Heart right ventricle (tissue), 16 donors: ENCODE data around the gene TTC4. TPM values are rescaled to one million over a fixed set of nuclear protein-coding genes. Genes with fewer than 3 reads are reported as not detected.

Experiments used
- ATAC-seq, 8 donors: fragments of 200-7000 bp; cut with Tn5 transposase; one replicate each; pipeline ENCODE4 v1.9.1; 2020; ENCODE audit warnings: mild to moderate bottlenecking in 8 of 8, moderate library complexity in 8 of 8, moderate number of reproducible peaks in 1 of 8
- DNase-seq, 2 donors: peaks; one replicate each; pipeline ENCODE4 v3.0.0-alpha.2; 2020
- H3K27ac ChIP-seq, 10 donors: fragments of 200-600 bp; sonication (generic) in 2 of 10; one replicate each; pipeline versions ENCODE4 v1.5.0 to v1.8.0; 2020 to 2022; ENCODE audit warnings: mild to moderate bottlenecking in 3 of 10
- H3K27me3 ChIP-seq, 7 donors: fragments of 200-600 bp; one replicate each; pipeline ENCODE4 v1.8.0; 2021 to 2022; ENCODE audit warnings: mild to moderate bottlenecking in 2 of 7
- H3K36me3 ChIP-seq, 9 donors: fragments of 200-600 bp; sonication (generic) in 1 of 9; one replicate each; pipeline versions ENCODE4 v1.5.0 to v1.8.0; 2020 to 2022; ENCODE audit warnings: mild to moderate bottlenecking in 2 of 9
- H3K4me1 ChIP-seq, 9 donors: fragments of 200-600 bp; sonication (generic) in 1 of 9; one replicate each; pipeline versions ENCODE4 v1.5.0 to v1.8.0; 2020 to 2022; ENCODE audit warnings: mild to moderate bottlenecking in 4 of 9
- H3K4me3 ChIP-seq, 10 donors: fragments of 200-600 bp; sonication (generic) in 2 of 10; one replicate each; pipeline versions ENCODE4 v1.5.0 to v1.8.0; 2020 to 2022; ENCODE audit warnings: mild to moderate bottlenecking in 7 of 10, moderate library complexity in 2 of 10
- H3K9me3 ChIP-seq, 11 donors: fragments of 200-600 bp in 10 of 11; sonication (generic) in 2 of 11; one replicate each; pipeline versions ENCODE4 v1.5.0 to v1.8.0; 2013 to 2022; ENCODE audit warnings: mild to moderate bottlenecking in 2 of 11, control low read depth in 1 of 11, moderate library complexity in 1 of 11
- CTCF ChIP-seq, 9 donors: fragments of 200-600 bp; sonication (generic) in 2 of 9; IDR thresholded peaks; one replicate each; pipeline versions ENCODE4 v1.5.0 to v1.8.0; 2021 to 2022; ENCODE audit warnings: antibody characterized with exemption in 9 of 9, mild to moderate bottlenecking in 5 of 9, moderate library complexity in 1 of 9
- WGBS, 2 donors: extraction: QIAGEN DNeasy Blood & Tissue Kit; methylation state at CpG; one replicate each; pipeline ENCODE4 v1.1.7; 2013; ENCODE audit warnings: inconsistent platforms in 1 of 2; 5-methylcytosine and 5-hydroxymethylcytosine counted together
- intact Hi-C, 10 donors: fragments of 100-400 bp; cut with DNase I; formaldehyde crosslinking; loops; one replicate each; pipeline versions ENCODE4 v1.11.1 to v1.14.2; 2022
- polyA plus RNA-seq, 2 donors: library from polyadenylated mRNA; stranded (reverse); fragments of 200-250 nt; gene quantifications; one replicate each; pipeline ENCODE4 v1.2.3, GENCODE V29; 2013
- total RNA-seq, 10 donors: library from RNA; stranded (reverse); fragmentation: NEBNext Ultra II Directional in 3 of 10; extraction: Animal tissue kit (Norgen Biotek cat#: 25700) in 3 of 10; gene quantifications; one replicate each; pipeline versions ENCODE4 v1.2.1 to v1.2.4, GENCODE V29; 2021 to 2023
- donor health status: Arrhythmogenic right ventricular cardiomyopathy.
- donor health status: ischemic (EF 13 %, LVEDD 7.1; RV severe dilation, severe dysfunction).
- donor health status: healthy with polysubstance abuse.
- donor health status: DM: no; HTN: yes; CAD: no.
- donor health status: DM: no; HTN: no; CAD: no.
- donor health status: ischemic (EF 25% LVEDD 6.9; RV normal size, moderate dysfunction).
- donor health status: ischemic (EF 25% LVEDD 5.7; RV mildly dilated, moderate dysfunction).
- donor health status: healthy.
- donor health status: DM: yes; HTN: yes; CAD: no.
- donor health status: Ischemic cardiomyopathy.
- donor health status: ischemic (EF 35%, LVEDD 5.7; RV mildly dilated, moderate dysfunction).
- donor health status: nonischemic (EF 11% LVEDD 7.7; RV severe dilation, severe dysfunction).
- donor health status: DM: yes; HTN: yes; CAD: no.
- donor health status: PGD.
- donor health status: ischemic (EF 29% LVEDD 5.4; RV normal size, mild dysfunction).
- donor health status: nonischemic (EF 23%, LVEDD 6.1; RV moderate dilation, normal function).

TTC4 gene
- total and polyA plus RNA-seq, 12 donors = 12.0 to 20.9 (median 15.1) TPM

DNA sequence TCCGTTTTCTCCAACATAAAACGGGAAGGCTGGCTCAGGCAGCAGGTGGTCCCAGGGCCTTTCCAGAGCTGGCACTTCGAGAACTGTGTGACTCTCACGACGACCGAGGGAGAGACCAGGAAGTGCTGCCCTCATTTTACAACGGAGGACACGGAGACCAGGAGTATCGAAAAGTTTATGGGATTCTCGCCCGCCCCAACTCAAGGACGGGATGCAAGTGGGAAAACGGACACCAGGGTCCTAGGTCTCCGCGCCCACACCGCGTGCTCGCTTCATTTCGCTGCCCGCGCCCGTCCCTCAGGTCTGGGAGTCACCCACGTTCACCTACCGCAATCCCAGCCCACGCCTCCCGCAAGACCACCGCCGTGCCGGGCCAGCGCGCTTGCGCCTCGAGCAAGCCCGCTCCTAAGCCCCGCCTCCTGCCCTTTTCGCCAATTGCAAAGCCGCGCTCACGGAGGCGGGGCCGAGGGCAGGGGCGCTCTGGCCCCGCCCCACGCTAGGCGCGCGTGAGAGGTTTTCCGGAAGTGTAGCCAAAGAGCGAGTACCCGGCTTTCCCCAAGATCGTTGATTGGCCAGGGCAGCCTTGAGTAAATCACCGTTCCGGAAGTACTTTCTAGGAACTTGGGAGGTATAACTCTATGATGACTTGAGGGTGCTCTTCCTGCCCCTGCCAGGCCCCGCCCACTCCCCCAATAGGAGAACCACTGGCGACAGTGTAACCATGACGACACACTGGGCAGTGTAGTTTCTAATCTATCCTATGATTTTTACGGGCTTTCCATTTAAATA is 48.7 kb downstream of the TTC4 start, which contains the start of gene PARS2:
Gene PARS2 (minus strand): TSS at position 391 of the 789 bp plus-strand sequence. CDS start 5,362 bp downstream, outside the sequence.
- DNase-seq (peak; percentile 96 to 97), ATAC-seq (peak; percentile 98 to 100 (median 99))
- peak within 1 kb of the TSS; percentile 45 to 97 (median 78) for H3K4me3 ChIP-seq
- peak within 1 kb of the TSS in 9 of 10 donors; percentile 15 to 81 (median 69) for H3K27ac ChIP-seq
- intact Hi-C loops = no loop called here
- peaks cover 0 to under 1% (median 0%) of the 10 kb centered on the region in 9 donors for H3K36me3 ChIP-seq
- H3K9me3 ChIP-seq = no peaks in the 10 kb centered on the region
- peaks cover 0 to 19% (median 13%) of the 10 kb centered on the region in 9 donors for H3K4me1 ChIP-seq
- TF ChIP-seq CTCF (IDR thresholded peaks at IDR 0.05) = no peak
- WGBS, 2 donors = 0 to 1% methylated on average over 57 of the region's 57 CpGs
- H3K27me3 ChIP-seq = no peaks in the 10 kb centered on the region

DNA sequence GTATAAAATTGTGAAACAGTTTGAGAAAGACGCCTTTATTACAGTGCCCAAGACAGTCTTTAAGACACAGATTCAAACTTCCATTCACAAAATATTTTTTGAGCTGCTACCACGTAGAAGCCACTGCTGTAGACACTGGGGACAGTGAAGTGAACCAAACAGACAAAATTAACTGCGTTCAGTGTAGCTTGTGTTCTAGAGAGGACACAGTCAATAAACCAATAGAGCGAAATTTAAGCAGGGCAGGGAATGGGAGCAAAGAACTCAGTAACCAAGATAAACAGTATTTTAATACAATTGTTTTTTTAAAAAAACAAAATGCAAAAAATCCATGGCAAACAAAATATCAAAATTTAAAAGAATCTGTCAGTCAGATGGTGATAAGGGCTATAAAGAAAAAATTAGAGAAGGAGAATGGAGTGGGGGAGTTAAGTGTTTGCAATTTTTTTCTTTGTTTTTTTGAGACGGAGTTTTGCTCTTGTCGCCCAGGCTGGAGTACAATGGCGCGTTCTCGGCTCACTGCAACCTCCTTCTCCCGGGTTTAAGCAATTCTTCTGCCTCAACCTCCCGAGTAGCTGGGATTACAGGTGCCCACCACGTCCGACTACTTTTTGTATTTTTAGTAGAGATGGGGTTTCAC is 49.4 kb downstream of the TTC4 start:
- ATAC-seq = peak; percentile 2 to 31 (median 14)
- Histone ChIP-seq H3K27me3 (no peaks in the 10 kb centered on the region), H3K4me3 (peak overlapping the region in 9 of 10 donors; percentile 32 to 97 (median 78)), H3K36me3 (no peaks in the 10 kb centered on the region), H3K4me1 (peaks cover 0 to 19% (median 13%) of the 10 kb centered on the region in 9 donors), H3K9me3 (no peaks in the 10 kb centered on the region), H3K27ac (peak overlapping the region in 8 of 10 donors; percentile 15 to 73 (median 48))
- DNase-seq = no peak
- no peak for TF ChIP-seq CTCF (IDR thresholded peaks at IDR 0.05)
- 58 to 65% methylated on average over 13 of the region's 13 CpGs for WGBS, 2 donors
- intact Hi-C loops = no loop called here

DNA sequence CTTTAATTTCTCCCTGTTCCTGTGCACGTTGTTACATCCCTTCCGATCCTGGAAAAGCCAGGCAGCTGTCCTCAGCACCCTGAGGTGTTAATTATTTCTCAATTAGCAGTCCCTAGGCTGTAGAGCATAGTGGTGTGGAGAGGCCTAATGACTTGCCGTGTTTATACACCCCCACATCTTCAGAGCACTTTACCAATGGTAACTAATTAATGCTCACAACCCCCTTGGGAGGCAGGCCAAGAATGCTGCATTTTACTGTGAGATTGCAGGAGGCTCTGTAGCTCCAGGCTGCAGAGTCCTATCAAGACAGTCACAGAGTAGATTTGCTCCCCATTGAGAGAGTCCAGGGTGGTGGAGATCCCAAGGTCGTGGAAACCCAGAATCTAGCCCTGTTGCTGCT is 51.1 kb downstream of the TTC4 start:
- intact Hi-C loops = no loop called here
- WGBS, 2 donors = 20 to 21% methylated on average over 4 of the region's 4 CpGs
- no peak for ATAC-seq
- Histone ChIP-seq H3K9me3 (no peaks in the 10 kb centered on the region), H3K27ac (no peak overlapping the region), H3K36me3 (no peaks in the 10 kb centered on the region), H3K27me3 (no peaks in the 10 kb centered on the region), H3K4me3 (no peak overlapping the region), H3K4me1 (peaks cover 0 to 19% (median 13%) of the 10 kb centered on the region in 9 donors)
- no peak for TF ChIP-seq CTCF (IDR thresholded peaks at IDR 0.05)
- DNase-seq = no peak

DNA sequence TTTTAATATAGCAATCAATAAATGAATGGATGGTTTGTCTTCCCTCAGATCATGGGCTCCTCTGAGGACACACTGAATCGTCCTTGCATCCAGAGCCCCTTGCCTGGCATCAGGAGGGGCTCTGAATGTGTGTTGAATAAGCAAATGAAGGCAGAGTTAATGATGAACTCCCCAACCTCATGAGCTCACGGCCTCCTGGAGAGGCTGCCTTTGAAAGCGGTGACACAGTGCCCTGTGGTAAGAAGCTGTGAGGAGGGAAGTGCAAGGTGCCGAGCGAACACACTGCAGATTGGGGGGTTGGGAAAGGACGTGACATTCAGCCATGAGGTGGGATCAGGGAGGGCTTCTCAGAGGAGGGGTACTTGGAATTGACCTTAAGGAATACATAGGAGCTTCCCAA is 51.9 kb downstream of the TTC4 start:
- H3K36me3 ChIP-seq = no peaks in the 10 kb centered on the region
- TF ChIP-seq CTCF (IDR thresholded peaks at IDR 0.05) = no peak
- no peaks in the 10 kb centered on the region for H3K27me3 ChIP-seq
- intact Hi-C loops = no loop called here
- H3K9me3 ChIP-seq = no peaks in the 10 kb centered on the region
- DNase-seq (no peak), ATAC-seq (no peak)
- whole genome bisulfite sequencing, 2 donors = 40 to 46% methylated on average over 6 of the region's 6 CpGs
- no peak overlapping the region for H3K4me3 ChIP-seq
- peaks cover 0 to 19% (median 13%) of the 10 kb centered on the region in 9 donors for H3K4me1 ChIP-seq
- no peak overlapping the region for H3K27ac ChIP-seq
